Measurements from ENCODE around the gene TUFT1. TPM values are rescaled to one million over a fixed set of nuclear protein-coding genes. Genes with fewer than 3 reads are reported as not detected.
A peak's percentile ranks its signal among the peaks of the same experiment; 100 is the strongest.

The TUFT1 gene
- total and polyA plus RNA-seq, 2 of the 13 experiments (the other 11 are each of a cell fraction or from before 2014, with no cell fraction given), result 6.4 to 7.3 TPM

- TF ChIP-seq, protein P1, sequence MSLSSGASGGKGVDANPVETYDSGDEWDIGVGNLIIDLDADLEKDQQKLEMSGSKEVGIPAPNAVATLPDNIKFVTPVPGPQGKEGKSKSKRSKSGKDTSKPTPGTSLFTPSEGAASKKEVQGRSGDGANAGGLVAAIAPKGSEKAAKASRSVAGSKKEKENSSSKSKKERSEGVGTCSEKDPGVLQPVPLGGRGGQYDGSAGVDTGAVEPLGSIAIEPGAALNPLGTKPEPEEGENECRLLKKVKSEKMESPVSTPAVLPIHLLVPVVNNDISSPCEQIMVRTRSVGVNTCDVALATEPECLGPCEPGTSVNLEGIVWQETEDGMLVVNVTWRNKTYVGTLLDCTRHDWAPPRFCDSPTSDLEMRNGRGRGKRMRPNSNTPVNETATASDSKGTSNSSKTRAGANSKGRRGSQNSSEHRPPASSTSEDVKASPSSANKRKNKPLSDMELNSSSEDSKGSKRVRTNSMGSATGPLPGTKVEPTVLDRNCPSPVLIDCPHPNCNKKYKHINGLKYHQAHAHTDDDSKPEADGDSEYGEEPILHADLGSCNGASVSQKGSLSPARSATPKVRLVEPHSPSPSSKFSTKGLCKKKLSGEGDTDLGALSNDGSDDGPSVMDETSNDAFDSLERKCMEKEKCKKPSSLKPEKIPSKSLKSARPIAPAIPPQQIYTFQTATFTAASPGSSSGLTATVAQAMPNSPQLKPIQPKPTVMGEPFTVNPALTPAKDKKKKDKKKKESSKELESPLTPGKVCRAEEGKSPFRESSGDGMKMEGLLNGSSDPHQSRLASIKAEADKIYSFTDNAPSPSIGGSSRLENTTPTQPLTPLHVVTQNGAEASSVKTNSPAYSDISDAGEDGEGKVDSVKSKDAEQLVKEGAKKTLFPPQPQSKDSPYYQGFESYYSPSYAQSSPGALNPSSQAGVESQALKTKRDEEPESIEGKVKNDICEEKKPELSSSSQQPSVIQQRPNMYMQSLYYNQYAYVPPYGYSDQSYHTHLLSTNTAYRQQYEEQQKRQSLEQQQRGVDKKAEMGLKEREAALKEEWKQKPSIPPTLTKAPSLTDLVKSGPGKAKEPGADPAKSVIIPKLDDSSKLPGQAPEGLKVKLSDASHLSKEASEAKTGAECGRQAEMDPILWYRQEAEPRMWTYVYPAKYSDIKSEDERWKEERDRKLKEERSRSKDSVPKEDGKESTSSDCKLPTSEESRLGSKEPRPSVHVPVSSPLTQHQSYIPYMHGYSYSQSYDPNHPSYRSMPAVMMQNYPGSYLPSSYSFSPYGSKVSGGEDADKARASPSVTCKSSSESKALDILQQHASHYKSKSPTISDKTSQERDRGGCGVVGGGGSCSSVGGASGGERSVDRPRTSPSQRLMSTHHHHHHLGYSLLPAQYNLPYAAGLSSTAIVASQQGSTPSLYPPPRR (CRISPR knock-in tag; IDR thresholded peaks at IDR 0.05; ENCODE audit: borderline replicate concordance), result peak; percentile 57; the same call in 1 of the 2 replicates
- TF ChIP-seq IRF2 (CRISPR knock-in tag; IDR thresholded peaks at IDR 0.05) (no peak), TAF15 (IDR thresholded peaks at IDR 0.05; ENCODE audit: low read depth, low read length, poor library complexity, severe bottlenecking) (no peak), ZNF12 (CRISPR knock-in tag; IDR thresholded peaks at IDR 0.05) (no peak), ZNF615 (CRISPR knock-in tag; IDR thresholded peaks at IDR 0.05; ENCODE audit: borderline replicate concordance) (no peak), TOPORS (CRISPR knock-in tag; IDR thresholded peaks at IDR 0.05) (no peak), JDP2 (CRISPR knock-in tag; IDR thresholded peaks at IDR 0.05; ENCODE audit: borderline replicate concordance) (no peak), MIXL1 (CRISPR knock-in tag; IDR thresholded peaks at IDR 0.05) (no peak), THRA (CRISPR knock-in tag; IDR thresholded peaks at IDR 0.05; ENCODE audit: borderline replicate concordance) (no peak), ZBTB1 (CRISPR knock-in tag; IDR thresholded peaks at IDR 0.05; ENCODE audit: borderline replicate concordance) (no peak), ZC3H13 (CRISPR knock-in tag; IDR thresholded peaks at IDR 0.05) (no peak), KDM2A (CRISPR knock-in tag; IDR thresholded peaks at IDR 0.05; ENCODE audit: borderline replicate concordance, low read depth) (peak; percentile 64), NBN (conservative IDR thresholded peaks at IDR 0.05) (no peak), ATM (IDR thresholded peaks at IDR 0.05; ENCODE audit: borderline replicate concordance) (no peak), ZNF224 (CRISPR knock-in tag; IDR thresholded peaks at IDR 0.05) (peak; percentile 23; the same call in 1 of the 2 replicates), ZFP41 (CRISPR knock-in tag; IDR thresholded peaks at IDR 0.05; ENCODE audit: borderline replicate concordance) (no peak), HMG20A (CRISPR knock-in tag; IDR thresholded peaks at IDR 0.05; ENCODE audit: borderline replicate concordance) (no peak), CBX2 (IDR thresholded peaks at IDR 0.05; ENCODE audit: low read depth, low read length) (no peak), CBX2 (CRISPR knock-in tag; IDR thresholded peaks at IDR 0.05; ENCODE audit: low read depth) (no peak), RFXANK (CRISPR knock-in tag; IDR thresholded peaks at IDR 0.05) (no peak), ZNF180 (CRISPR knock-in tag; IDR thresholded peaks at IDR 0.05; ENCODE audit: borderline replicate concordance, low read depth) (no peak), ZNF282 (IDR thresholded peaks at IDR 0.05; ENCODE audit: partially characterized antibody) (no peak), CBX1 (IDR thresholded peaks at IDR 0.05; ENCODE audit: low read depth) (no peak), ZFP37 (CRISPR knock-in tag; IDR thresholded peaks at IDR 0.05; ENCODE audit: borderline replicate concordance) (no peak), ARID3A (IDR thresholded peaks at IDR 0.05; ENCODE audit: low read depth, low read length) (no peak)
Observed at GRCh38 chr1:151510957-151511635, 29.0 kb upstream of the TUFT1 start, which contains the start of gene CGN (continued).
